ENCODE measurements around the gene NHS.

DNA sequence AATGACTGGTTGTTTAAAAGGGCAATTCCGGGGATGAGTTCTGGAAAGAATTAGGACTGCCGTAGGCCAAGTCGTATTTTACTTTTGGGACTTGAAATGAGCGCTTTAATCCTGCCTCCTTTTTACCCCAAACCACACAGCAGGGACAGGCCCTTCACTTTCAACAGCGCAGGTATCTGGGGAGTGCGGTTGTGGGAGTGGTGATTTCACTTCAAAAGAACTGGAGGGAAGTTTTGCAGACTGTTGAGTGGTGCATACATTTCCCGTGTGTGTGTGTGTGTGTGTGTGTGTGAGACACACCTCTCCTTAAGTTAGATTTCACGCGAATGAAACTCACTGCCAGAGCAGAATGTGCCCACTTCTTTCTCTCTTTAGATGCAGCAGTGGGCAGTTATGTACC, 2.8 kb downstream of the NHS start:
- no peak for TF ChIP-seq POLR2A (IDR thresholded peaks at IDR 0.05; ENCODE audit: low read length)
- TF ChIP-seq, protein P1, sequence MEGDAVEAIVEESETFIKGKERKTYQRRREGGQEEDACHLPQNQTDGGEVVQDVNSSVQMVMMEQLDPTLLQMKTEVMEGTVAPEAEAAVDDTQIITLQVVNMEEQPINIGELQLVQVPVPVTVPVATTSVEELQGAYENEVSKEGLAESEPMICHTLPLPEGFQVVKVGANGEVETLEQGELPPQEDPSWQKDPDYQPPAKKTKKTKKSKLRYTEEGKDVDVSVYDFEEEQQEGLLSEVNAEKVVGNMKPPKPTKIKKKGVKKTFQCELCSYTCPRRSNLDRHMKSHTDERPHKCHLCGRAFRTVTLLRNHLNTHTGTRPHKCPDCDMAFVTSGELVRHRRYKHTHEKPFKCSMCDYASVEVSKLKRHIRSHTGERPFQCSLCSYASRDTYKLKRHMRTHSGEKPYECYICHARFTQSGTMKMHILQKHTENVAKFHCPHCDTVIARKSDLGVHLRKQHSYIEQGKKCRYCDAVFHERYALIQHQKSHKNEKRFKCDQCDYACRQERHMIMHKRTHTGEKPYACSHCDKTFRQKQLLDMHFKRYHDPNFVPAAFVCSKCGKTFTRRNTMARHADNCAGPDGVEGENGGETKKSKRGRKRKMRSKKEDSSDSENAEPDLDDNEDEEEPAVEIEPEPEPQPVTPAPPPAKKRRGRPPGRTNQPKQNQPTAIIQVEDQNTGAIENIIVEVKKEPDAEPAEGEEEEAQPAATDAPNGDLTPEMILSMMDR (IDR thresholded peaks at IDR 0.05) = no peak
- TF ChIP-seq, protein P2, sequence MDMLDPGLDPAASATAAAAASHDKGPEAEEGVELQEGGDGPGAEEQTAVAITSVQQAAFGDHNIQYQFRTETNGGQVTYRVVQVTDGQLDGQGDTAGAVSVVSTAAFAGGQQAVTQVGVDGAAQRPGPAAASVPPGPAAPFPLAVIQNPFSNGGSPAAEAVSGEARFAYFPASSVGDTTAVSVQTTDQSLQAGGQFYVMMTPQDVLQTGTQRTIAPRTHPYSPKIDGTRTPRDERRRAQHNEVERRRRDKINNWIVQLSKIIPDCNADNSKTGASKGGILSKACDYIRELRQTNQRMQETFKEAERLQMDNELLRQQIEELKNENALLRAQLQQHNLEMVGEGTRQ (IDR thresholded peaks at IDR 0.05) = no peak
- no peak for TF ChIP-seq MYC (IDR thresholded peaks at IDR 0.05; ENCODE audit: borderline replicate concordance, low read length)
- TF ChIP-seq, protein P3, sequence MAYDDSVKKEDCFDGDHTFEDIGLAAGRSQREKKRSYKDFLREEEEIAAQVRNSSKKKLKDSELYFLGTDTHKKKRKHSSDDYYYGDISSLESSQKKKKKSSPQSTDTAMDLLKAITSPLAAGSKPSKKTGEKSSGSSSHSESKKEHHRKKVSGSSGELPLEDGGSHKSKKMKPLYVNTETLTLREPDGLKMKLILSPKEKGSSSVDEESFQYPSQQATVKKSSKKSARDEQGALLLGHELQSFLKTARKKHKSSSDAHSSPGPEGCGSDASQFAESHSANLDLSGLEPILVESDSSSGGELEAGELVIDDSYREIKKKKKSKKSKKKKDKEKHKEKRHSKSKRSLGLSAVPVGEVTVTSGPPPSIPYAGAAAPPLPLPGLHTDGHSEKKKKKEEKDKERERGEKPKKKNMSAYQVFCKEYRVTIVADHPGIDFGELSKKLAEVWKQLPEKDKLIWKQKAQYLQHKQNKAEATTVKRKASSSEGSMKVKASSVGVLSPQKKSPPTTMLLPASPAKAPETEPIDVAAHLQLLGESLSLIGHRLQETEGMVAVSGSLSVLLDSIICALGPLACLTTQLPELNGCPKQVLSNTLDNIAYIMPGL (CRISPR knock-in tag; IDR thresholded peaks at IDR 0.05; ENCODE audit: borderline replicate concordance) = no peak
- TF ChIP-seq, protein P4, sequence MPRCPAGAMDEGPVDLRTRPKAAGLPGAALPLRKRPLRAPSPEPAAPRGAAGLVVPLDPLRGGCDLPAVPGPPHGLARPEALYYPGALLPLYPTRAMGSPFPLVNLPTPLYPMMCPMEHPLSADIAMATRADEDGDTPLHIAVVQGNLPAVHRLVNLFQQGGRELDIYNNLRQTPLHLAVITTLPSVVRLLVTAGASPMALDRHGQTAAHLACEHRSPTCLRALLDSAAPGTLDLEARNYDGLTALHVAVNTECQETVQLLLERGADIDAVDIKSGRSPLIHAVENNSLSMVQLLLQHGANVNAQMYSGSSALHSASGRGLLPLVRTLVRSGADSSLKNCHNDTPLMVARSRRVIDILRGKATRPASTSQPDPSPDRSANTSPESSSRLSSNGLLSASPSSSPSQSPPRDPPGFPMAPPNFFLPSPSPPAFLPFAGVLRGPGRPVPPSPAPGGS (IDR thresholded peaks at IDR 0.05) = no peak
- no peak for TF ChIP-seq MAFK (IDR thresholded peaks at IDR 0.05; ENCODE audit: partially characterized antibody)

Measured in A549 (cell line).